ENCODE data around the gene KIF26B.
"Not testable (repeated sequence)": the region's sequence is repeated elsewhere in the genome, so short reads cannot be mapped to it uniquely, and the experiment has no call there.

The KIF26B gene

GRCh38 chr1:245330951-245331350 is 176.2 kb downstream of the KIF26B start:
- no peak for DNase-seq

DNA sequence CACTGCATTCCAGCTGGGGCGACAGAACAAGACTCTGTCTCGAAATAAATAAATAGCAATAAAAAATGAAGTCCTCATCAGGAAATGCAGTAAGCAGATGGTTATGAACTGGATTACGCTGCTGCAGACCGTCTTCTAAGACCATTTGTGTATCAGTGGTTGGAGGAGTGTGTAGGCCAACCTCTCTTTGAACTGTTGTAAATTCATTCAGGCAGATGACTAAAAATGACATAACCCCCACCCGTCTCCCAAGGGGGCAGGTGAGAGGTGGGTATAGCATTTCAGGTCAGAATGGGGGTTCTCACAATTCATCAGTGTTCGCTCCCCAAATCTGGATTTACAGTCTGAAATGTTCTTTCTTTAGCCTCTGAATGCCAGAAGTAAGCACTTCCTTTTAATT is 177.3 kb downstream of the KIF26B start:
- DNase-seq: no peak

- DNase-seq: no peak
Observed at GRCh38 chr1:245332513-245332912, 177.7 kb downstream of the KIF26B start.

DNA sequence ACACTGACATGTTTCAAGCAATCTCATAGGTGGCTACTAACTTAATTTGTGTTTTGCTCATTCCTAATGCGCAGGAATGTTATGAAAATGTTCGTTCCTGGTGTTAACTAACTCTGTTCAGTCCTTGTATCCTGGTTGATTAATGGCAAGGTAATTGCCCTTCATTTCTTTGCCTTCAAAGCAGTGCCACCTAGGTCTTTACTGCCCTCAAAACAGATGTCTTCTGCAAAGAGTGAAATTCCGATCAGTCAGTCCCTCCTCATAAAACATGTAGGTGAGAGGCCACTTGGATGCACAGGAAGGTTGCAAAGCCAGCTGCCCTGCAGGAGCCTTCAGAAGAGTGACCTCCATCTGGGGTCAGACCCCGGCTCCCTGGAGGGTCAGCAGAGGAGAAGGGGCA is 179.4 kb downstream of the KIF26B start:
- no peak for DNase-seq

GRCh38 chr1:245334827-245335490 is 180.2 kb downstream of the KIF26B start:
- no peak for DNase-seq

- not testable (repeated sequence) for DNase-seq
Observed at GRCh38 chr1:245335684-245336083, 180.9 kb downstream of the KIF26B start.

DNA sequence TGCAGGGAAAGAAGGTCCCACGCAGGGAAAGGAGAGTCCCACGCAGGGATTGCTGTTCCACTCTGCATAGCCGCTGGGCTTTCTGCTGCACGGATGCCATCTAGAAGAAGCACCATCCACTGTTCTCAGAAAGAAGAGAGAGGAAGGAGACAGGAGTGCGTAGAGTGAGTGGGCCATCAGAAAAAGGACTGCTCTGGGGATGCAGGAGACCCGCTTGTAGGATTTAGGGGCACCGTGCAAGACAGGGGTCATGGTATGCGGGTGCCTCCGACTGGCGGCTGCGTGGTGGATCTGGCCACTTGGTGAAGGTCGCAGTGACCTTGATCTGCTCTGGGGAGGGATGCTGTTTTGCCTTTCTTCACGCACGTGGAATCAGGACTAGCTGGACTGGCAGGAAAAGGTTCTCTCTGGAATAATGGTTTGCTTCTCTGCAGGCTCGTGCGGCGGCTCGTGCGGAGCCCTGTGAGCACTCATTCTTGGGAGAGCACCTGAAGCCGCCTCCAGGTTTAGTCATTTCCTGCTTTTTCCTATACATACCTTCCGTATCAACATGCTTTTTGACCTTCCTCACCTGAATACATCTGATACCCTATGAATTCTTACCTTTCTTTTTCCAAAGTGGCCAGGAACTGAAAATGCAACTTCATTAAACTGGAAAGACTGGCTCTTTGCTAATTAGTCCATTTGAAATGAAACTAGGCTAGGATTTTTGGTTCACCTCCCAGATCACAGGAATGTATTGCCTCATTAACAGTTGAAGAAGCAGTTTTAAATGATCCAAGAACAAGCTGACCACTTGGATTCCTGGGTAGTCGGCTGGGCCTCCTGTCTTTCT is 181.6 kb downstream of the KIF26B start:
- DNase-seq: no peak

- not testable (repeated sequence) for DNase-seq
Observed at GRCh38 chr1:245336984-245337355, 182.2 kb downstream of the KIF26B start.

- no peak for DNase-seq
Observed at GRCh38 chr1:245337829-245338484, 183.2 kb downstream of the KIF26B start.

- DNase-seq: no peak
Observed at GRCh38 chr1:245338485-245338877, 183.7 kb downstream of the KIF26B start.

DNA sequence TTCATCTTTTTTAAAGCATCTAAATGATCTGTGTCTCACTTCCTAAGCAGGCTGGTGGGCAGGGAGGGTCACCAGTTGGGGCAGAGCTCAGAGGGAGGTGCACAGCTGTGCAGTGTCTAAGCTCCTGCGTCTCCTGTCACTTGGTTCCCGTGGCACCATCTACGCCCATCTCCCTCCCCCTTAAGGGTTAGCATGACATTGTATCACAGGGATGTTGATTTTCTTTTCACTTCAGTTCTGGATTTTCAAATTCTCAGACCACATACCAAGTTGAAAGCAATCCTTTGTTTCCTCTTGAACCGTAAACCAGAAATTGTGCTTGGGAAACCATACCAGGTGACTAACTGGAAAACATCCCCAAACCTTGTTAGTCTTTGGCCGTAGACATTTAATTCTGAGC is 187.0 kb downstream of the KIF26B start:
- DNase-seq: no peak

DNA sequence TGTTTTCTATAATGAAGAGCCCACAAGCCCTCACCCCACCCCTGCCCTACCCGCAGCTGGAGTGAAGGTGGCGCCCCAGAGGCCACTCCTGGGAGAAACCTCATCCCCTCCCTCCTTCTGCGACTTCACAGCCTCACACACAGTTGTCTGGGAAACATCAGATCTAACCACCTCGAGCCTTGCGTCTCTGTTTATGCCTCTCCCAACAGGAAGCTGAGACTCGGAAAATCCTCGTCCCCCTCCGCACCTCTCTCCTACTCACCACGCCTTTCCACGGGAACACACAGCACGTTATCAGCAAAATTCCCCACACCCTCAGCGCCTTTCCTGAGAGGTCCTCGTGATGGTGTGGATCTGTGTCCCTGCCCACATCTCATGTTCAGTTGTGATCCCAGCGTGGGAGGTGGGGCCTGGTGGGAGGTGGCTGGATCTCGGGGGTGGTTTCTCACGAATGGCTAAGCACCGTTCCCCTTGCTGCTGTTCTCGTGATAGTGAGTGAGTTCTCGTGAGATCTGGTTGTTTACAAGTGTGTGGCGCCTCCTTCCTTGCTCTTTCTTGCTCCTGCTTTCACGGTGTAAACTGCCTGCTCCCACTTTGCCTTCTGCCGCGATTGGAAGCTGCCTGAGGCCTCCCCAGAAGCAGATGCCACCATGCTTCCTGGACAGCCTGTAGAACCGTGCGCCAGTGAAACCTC is 190.6 kb downstream of the KIF26B start:
- no peak for DNase-seq

DNA sequence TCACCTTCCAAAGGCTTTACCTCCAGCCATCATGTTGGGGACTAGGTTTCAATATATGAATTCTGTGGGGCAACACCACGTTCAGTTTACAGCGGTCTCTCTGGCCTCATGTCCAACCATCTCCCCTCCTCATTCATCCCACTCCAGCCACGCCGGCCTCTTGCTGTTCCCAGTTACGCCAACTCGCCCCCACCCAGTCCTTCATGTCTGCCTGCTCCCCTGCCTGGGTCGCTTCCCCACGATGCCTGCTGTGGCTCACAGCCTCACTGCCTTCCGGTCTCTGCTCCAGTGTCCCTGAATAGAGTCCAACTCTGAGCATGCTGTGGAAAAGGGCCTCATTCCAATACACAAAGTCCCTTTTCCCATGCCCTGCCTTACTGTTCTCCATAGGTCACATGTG is 193.8 kb downstream of the KIF26B start:
- no peak for DNase-seq

DNA sequence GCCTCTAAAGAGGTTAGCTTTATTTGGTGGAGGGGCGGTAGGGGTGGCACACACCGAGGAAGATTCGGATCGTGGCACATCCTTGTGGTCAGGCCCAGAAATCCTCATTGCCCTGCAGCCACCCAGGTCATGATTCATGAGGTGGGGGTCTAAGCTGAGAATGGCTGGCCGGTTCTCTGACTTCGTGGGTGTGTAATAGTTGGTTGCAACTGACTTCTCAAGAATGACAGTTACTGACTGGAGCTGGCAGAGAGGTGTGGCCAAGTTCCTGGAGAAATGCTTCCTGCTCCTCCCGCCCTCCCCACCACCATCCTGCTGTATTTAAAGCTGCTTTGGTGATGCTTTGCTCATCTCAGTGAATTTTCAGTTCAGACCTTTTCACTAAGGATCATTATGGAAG is 198.6 kb downstream of the KIF26B start:
- DNase-seq: no peak

DNA sequence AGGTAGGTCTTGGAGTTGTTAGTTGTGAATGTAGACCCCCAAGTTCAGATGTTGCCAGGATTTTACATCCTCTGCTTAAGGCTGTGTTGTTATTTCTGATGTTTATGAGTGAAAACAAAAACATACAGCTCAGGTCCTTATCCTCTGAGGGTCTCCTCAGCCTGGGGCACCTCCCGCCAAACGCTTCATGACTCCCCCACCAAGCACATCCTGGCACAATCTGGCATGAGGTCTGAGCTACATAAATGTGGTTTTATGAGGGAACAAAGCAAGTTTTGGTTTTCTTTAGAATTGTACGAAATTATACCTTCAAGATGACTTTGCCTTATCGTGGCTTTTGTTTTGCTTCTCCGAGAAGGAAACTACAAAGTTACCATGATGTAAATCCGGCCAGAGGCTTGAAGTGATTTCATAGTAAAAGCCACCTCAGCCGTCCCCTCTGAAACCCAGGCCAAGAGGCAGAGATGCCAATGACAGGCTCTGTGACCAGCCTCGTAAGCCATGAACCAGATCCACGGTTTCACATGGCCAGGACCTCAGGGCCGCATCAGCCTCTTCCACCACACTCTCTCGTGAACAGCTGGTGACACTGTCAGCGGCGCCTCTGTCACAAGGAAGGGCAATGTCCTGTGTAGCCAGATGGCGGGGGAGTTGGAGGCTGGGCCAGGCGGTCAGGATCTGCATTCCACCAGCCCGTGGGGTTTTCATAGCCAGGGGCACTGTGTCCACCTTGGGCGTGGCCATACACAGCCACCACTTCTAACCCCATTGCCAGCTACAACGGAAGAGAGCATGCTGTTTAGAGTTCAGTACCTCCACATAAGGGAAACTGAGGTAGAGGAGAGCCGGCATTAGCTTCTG is 199.4 kb downstream of the KIF26B start:
- no peak for DNase-seq

DNA sequence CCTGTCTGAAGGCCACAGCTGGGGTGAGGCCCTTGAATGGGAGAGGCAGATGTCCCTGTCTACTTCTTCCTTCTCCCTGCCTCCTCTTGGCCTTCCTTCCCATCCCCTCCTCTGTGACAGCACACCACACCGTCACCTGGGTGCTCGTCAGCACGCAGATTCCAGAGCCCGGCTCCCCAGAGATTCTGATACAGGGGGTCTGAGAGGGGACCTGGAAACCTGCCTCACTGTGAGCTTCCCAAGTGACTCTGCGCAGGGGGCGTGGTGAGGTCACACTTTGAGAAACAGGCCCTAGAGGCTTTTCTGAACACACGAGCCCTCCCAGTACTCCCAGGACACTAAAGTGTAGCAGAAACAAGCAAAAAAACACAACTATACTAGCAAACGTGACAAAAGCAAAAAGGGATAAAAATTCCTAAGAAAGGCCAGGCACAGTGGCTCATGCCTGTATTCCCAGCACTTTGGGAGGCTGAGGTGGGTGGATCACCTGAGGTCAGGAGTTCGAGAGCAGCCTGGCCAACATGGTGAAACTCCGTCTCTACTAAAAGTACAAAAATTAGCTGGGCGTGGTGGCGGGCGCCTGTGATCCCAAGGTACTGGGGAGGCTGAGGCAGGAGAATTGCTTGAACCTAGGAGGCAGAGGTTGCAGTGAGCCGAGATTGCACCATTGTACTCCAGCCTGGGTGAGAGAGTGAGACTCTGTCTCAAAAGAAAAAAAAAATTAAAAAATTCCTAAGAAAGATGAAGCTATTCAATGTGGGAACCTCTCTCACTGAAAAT is 201.3 kb downstream of the KIF26B start:
- DNase-seq: not testable (repeated sequence)

- no peak for DNase-seq
Observed at GRCh38 chr1:245356891-245357585, 202.3 kb downstream of the KIF26B start.

DNA sequence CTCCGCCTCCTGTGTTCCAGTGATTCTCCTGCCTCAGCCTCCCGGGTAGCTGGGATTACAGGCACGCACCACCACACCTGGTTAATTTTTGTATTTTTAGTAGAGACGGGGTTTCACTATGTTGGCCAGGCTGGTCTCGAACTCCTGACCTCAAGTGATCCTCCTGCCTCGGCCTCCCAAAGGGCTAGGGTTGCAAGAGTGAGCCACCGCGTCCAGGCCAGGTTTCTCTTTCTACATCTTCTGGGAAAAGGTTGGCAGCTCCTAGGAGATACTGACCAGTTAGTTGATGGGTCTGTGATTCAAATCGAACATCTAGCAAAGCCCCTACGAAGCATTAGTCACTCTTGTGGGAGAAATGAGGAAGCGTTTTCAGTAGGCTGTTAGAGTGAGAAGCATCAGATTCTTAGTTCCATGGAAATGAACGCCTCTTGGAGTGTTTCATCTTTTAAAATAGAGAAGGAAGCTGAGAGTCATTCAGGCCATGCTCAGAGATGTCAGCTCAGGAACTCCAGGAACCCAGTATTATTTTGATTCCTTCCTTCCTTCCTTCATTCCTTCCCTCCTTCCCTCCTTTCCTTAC is 204.4 kb downstream of the KIF26B start:
- DNase-seq: not testable (repeated sequence)

DNA sequence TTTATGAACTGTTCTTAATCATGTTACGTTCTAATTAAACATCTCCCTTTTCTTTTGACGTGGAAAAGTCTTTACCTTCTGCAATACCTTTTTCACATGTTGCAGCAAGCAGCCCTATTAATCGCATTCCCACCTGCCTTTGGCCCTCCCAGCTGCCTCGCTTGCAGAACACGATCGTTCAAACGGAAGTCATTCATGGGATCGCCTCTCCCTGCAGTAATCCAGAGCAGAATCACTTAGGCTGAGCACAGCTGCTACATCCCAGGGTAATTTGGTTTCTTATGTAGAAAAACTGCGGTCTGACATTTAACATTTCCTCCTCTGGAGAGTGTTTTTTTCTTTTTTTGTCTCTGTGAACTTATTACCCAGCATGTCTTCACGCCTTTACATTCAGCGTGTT is 206.3 kb downstream of the KIF26B start:
- no peak for DNase-seq

DNA sequence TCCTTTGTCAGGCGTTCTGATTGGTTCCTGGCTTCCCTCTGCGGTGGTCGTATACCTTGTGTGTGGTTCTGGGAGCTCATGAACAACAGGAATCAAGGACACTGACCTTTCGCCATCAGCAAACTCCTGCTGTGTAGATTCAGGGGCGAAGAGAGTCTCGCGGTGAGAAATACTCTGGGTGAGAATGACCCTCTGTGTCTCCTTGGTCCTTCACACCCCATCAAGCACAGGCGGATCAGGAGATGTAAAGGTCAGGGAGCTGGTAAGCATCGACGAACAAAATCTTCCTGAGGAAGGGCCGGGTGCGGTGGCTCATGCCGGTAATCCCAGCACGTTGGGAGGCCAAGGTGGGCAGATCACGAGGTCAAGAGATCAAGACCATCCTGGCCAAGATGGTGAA is 207.2 kb downstream of the KIF26B start:
- no peak for DNase-seq
